HL-60 (cell line): ENCODE measurements around the gene SLC16A6.
"Not testable (repeated sequence)": the region's sequence is repeated elsewhere in the genome, so short reads cannot be mapped to it uniquely, and the experiment has no call there.

Source experiments
- CTCF ChIP-seq: IDR thresholded peaks from one replicate; pipeline ENCODE4 v1.5.1; 2011; ENCODE audit warnings: low read length, control low read depth, inconsistent platforms; ENCODE audit not compliant: insufficient read depth
- GABPA ChIP-seq: IDR thresholded peaks from 2 replicates; pipeline ENCODE4 v1.6.1; 2012; ENCODE audit warnings: low read depth
- POLR2AphosphoS5 ChIP-seq: IDR thresholded peaks from 2 replicates; pipeline ENCODE4 v1.6.1; 2012; ENCODE audit warnings: low read depth
- REST ChIP-seq: IDR thresholded peaks from 2 replicates; pipeline ENCODE4 v1.6.1; 2012; ENCODE audit warnings: low read depth; ENCODE audit not compliant: insufficient replicate concordance
- SPI1 ChIP-seq: IDR thresholded peaks from 2 replicates; pipeline ENCODE4 v1.6.1; 2012; ENCODE audit warnings: low read depth, mild to moderate bottlenecking, borderline replicate concordance

- TF ChIP-seq REST, CTCF, POLR2AphosphoS5, GABPA, SPI1: not testable (repeated sequence)
Observed at GRCh38 chr17:68281965-68282364, 9.0 kb downstream of the SLC16A6 start.
